Measurements from ENCODE around the gene UGT1A7. TPM values are rescaled to one million over a fixed set of nuclear protein-coding genes. Genes with fewer than 3 reads are reported as not detected.

The UGT1A7 gene
- total RNA-seq, 1 donor from 2014 or later: 3.6 TPM

- no peak for DNase-seq (ENCODE audit: low spot score)
Measured at GRCh38 chr2:233798335-233799086, 116.8 kb downstream of the UGT1A7 start.

DNA sequence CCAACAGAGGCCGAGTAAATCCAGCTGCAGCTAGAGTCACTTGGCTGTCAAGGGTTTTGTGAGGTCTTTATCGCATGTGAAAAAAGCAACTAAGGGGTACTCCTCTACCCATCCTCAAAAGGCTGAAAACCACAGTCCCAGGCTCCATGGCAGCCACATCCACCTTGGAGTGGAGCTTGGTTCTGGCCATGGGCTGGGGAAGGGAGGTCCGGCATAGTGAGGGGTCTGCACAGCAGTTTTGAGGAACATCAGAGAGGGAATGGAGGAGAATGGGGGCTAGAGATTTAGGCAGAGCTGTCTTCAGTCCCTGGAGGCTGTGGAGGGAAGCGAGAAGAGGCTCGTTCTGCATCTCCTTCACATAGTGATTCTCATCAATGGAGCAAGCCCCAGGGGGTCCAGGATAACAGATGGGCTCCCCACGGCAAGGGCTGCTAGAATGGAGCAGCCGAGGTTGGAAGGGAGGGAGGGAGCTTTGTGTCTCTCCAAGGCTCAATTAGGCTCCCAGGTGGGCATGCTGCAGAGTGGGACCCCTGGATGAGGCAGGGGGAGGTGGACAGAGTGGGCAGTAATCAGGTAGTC lies 117.5 kb downstream of the UGT1A7 start:
- DNase-seq (ENCODE audit: low spot score): no peak

DNA sequence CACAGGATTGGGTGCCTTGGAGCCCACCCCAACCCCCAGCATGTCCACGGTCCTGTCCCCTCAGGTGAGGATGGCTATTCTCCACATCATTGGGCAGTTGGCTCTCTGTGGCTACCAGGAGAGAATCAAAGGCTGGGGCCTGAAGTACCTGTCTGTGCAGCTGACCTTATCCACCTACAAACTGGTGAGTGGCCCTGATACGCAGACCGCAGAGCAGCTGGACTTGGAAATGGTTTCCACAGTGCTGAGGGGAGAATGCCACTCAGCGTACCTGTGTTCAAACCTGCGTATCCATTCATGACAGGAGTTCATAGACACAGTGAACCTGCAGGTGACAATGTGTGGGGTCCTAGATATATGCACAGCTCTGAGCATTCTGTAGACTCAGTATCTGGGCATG lies 118.0 kb downstream of the UGT1A7 start:
- DNase-seq (ENCODE audit: low spot score): no peak

- no peak for DNase-seq (ENCODE audit: low spot score)
Measured at GRCh38 chr2:233800208-233800607, 118.5 kb downstream of the UGT1A7 start.

GRCh38 chr2:233801357-233802131 lies 119.8 kb downstream of the UGT1A7 start:
- no peak for DNase-seq (ENCODE audit: low spot score)

- no peak for DNase-seq (ENCODE audit: low spot score)
Measured at GRCh38 chr2:233802132-233802815, 120.6 kb downstream of the UGT1A7 start.

- DNase-seq (ENCODE audit: low spot score): no peak
Measured at GRCh38 chr2:233803292-233803911, 121.7 kb downstream of the UGT1A7 start.

DNA sequence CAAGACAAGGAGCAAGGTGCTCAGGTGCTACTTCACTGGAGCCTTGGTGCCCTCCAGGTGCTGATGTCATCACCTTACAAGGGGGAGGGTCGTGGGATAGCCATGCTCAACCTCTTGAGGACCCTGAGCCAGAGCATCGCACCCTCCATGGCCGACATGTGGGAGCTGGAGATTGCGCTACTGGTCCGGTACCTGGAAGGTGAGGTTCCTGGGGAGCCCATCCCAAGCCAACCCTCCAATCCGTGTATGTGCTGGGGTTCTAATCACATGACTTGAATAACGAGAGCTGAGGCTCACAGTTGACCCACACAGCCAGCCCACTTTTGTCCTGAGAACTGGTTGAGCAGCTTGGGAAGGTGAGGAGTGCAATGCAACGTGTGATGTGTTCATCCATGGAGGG lies 122.3 kb downstream of the UGT1A7 start:
- DNase-seq (ENCODE audit: low spot score): no peak

- no peak for DNase-seq (ENCODE audit: low spot score)
Measured at GRCh38 chr2:233807215-233807865, 125.6 kb downstream of the UGT1A7 start.

DNA sequence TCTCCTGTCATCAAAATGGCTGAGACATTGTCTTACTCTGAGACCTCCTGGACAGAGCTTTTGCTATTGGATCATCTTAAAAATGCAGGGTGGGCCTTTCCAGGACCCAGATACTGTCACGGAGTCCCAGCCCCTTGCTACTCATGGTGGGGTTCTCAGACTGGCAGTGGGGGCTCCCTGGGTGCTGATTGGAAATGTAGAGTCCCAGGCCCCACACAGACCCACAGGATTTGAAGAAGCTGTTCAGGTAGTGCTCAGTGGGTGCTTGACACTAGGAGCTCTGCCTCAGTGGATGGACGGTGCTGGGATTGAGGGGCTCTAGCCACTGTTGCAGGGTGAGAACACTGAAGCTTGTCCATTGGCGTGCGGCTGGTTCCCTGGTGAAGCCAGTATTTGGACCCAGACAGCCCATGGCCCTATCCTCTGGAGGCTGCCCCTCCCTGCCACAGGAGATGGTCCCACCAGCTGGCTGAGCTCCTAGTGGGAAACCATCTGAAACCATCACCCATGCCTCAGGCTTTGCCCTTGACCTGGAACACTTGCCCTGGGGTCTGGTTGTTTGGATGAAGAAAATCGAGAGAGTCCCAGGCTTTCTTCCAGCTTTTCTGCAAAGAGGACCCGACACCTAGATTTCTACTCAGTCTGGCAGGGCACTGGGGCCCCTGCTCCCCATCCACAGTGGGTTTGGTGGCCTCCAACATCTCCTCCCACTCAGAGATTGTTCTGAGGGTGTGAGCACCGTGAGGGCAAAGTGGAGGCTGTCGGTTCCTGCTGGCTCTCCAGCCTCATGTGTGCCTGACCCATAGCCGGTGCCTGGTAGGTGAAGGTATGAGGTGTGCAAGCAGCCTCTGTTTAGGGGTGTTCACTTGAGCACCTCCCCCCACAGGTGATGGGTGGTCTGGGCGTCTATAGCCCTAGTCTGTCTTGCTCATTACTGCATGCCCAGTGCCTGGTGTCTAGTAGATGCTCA lies 126.5 kb downstream of the UGT1A7 start:
- DNase-seq (ENCODE audit: low spot score): no peak

DNA sequence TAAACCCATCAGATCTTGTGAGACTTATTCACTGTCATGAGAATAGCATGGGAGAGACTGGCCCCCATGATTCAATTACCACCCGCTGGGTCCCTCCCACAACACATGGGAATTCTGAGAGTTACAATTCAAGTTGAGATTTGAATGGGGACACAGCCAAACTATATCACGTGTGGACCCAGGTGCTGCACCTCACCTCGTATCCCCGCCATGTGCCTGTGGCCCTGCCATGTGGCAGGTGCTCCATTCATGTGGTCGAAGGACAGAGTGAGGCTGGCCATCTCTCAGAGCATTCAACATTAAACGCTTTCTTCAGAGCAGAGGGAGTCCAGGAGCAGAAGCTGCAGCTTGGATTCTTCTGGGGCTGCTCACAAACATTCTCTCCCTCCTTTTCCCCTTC lies 128.7 kb downstream of the UGT1A7 start:
- no peak for DNase-seq (ENCODE audit: low spot score)

- DNase-seq (ENCODE audit: low spot score): no peak
Measured at GRCh38 chr2:233811087-233811486, 129.4 kb downstream of the UGT1A7 start.

DNA sequence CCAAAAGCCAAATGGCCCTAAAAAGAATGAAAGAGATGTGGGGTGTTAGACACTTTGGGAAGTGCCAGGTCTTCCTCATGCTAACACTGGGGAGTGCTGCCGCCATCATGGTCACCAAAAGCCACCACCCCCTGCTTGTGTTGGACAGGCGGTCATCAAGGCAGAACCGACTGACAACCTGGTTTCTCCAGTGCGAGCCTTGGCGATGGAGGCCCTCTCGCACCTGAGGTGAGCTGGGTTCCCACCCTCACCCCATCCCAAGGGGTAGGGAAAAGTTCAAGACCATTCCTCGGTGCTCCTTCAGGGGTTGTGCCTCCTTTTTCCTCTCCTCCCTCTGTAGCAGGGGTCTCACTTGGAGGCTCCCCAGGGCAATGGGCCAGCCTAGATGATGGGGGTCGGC lies 130.0 kb downstream of the UGT1A7 start:
- no peak for DNase-seq (ENCODE audit: low spot score)

- DNase-seq (ENCODE audit: low spot score): no peak
Measured at GRCh38 chr2:233813236-233814055, 131.7 kb downstream of the UGT1A7 start.

DNA sequence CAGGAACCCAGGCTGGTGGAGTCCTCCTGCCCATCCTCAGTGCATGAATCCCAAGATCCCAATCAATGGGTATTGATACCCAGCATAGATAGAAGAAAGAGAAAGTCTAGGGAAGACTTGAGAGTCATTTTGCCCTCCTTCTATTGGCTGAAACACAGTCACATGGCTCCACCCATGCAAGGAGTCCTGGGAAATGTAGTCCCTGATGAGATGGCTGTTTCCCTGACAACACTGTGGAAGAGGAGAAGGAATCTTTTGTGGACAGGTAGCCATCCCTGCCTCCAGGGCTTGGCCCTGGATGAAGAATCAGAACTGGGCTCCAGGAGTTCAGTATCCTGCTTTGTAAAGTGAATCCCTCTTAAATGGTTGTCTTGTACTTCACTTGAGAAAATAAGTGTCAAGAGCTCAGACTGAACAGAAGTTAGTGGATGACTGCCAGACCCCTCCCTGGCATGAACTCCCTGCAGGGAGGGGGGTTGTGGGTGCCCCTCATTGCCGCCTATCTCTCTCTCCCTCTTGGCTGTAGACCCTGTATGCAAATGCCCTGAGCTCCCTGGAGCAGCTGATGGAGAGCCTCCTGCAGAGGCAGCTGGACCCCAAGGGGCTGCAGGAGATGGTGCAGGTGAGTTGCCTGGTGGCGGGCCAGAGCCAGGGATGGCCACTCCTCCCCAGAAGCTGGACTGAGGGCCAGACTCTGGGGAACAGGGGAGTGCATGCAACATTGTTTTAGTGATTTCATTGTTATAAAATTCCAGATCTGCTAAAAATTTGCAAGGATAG lies 132.5 kb downstream of the UGT1A7 start:
- no peak for DNase-seq (ENCODE audit: low spot score)

DNA sequence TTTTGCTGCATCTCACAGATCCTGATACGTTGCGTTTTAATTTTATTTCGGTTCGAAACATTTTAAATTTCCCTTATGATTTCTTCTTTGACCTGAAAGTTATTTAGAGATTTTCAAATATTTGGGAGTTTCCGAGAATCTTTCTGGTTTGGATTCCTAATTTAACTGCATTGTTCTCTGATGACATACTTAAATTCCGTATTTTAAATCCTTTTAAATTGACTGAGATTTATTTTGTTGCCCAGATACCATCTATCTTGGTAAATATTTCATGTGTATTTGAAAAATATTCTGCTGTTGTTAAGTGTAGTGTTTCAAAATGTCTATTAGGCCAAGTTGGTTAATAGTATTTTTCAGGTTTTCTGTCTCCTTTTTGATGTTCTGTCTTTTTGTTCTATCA lies 134.2 kb downstream of the UGT1A7 start:
- no peak for DNase-seq (ENCODE audit: low spot score)

GRCh38 chr2:233816334-233816733 lies 134.6 kb downstream of the UGT1A7 start:
- no peak for DNase-seq (ENCODE audit: low spot score)

- DNase-seq (ENCODE audit: low spot score): peak; percentile 55
Measured at GRCh38 chr2:233816771-233817170, 135.1 kb downstream of the UGT1A7 start.
